UCSD-AML1 (cell line): Measurements from ENCODE around the gene PCP2.

ENCODE experiments used
- DNase-seq: peaks from one replicate; lab custom pipeline; 2025; ENCODE audit not compliant: unreplicated experiment; lab: John Stamatoyannopoulos, UW

Gene PCP2

DNA sequence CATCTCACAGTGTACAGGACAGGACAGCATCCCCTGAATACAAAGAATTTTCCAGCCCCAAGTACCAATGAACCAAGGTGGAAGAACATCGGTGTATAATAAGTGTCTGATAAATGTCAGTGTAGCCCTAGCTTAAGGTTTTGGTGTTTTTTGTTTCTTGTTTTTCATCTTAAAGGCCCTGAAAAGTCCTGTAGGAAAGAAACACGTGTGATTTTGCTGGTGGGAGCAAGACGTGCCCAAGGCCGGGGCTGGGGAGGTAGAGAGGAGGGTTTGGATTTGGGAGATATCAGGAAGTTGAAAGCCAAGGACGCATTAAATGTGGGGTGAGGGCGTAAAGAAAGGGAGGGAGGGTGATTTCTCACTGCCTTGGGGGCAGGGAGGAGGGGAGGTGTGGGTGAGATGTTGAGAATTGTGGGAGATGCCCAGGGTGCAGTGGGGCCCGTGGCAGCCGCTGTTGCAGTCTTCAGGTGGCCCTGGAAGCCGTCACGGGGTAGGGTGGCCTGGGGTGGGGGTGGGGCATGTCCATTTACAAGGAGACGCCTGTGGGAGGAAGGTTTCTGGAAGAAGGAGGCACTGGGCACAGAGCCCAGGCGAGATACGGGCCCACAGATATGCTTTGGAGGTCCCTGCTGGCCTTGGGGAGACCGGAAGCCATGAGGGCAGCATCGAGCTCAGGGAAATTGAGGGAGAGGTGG lies 31.1 kb downstream of the PCP2 start:
- no peak for DNase-seq

GRCh38 chr19:7600721-7601120 lies 32.8 kb downstream of the PCP2 start:
- no peak for DNase-seq

GRCh38 chr19:7598180-7598579 lies 35.3 kb downstream of the PCP2 start:
- no peak for DNase-seq

- no peak for DNase-seq
Measured at GRCh38 chr19:7597689-7598088, 35.8 kb downstream of the PCP2 start.

GRCh38 chr19:7596211-7596937 lies 37.1 kb downstream of the PCP2 start:
- no peak for DNase-seq

DNA sequence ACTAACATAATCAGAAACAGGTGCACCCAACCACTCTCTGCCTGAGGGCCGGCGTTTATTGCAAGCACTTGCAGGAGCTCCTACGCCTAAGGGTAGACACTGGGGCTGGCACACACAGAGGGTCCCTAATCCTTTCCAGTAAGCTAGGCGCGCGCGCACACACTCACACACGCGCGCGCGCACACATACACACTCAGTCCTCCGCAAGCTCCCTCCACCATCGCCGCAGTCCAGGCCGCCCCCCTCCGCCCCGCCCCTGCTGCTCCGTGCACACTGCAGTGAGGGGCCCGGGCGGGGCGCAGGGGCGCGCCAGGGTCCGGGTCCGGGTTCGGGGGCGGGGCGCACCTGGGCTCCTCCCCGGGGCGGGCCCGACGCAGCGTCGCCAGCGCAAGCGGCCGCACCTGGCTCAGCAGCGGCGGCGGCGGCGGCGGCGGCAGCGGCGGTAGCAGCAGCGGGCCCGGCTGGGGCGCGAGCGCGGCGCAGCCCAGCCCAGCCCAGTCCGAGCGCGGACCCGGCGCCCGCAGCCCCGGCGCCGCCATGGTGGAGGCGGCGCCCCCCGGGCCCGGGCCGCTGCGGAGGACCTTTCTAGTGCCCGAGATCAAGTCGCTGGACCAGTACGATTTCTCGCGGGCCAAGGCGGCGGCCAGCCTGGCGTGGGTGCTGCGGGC lies 37.9 kb downstream of the PCP2 start, which contains the start of gene CAMSAP3:
Gene CAMSAP3, plus strand, starts transcription at position 398 of the 668 bp plus-strand sequence. Its CDS starts 140 bp downstream, at position 538.
- no peak for DNase-seq

DNA sequence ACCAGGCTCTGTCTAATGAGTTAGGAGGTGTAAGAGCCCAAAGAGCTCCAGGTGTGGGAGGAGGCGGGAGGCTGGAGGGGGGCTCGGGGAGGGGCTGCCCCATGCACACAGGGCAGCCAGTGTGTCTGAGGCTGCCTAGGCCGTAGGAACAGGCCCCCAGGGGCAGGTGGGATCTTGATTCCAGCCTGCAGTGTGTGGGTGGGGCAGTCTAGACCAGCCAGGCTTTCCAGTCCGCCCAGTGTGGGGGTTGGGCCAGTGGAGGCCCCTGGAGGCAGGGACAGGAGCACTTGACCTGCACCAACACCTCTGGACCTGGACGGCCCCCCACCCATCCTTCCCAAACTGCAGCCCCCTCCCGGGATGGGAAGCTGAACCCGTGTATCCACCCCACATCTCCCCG lies 43.3 kb downstream of the PCP2 start:
- no peak for DNase-seq

- no peak for DNase-seq
Measured at GRCh38 chr19:7589822-7590221, 43.7 kb downstream of the PCP2 start.

DNA sequence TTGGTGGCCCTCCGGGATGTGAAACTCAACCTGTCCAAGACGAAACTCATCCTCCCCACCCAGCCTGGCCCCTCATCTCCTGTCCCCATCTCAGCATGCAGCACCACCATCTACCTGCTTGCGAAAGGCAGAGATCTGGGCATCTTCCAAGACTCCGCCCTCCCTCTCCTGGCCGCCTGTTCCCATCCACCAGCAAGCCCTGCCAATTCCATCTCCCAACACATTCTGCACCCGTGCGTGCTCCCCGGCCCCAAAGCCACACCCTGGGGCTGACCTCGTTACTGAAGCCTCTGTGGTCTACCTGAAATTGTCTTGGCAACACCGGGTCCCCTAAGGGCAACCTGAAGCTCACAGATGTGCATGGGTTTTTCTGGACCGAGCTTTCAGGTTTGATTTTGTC lies 51.1 kb downstream of the PCP2 start:
- no peak for DNase-seq
